Inflammatory macrophage treated with lipopolysaccharide for 1 hour (primary cell): ENCODE results near the gene RAB3D.
A peak's percentile ranks its signal among the peaks of the same experiment; 100 is the strongest.
"Not testable (repeated sequence)": the region's sequence is repeated elsewhere in the genome, so short reads cannot be mapped to it uniquely, and the experiment has no call there.

Source experiments
- DNase-seq, 2 donors: peaks; one replicate each; pipeline ENCODE4 v3.0.0-alpha.2; 2020 to 2022

The RAB3D gene

GRCh38 chr19:11339254-11340098, at the start of gene RAB3D:
TSS of gene RAB3D (minus strand) at chr19:11339657. CDS start at chr19:11337399, 2,258 bp downstream.
- DNase-seq = peak; percentile 81 to 94

- DNase-seq = peak in 1 of 2 donors; percentile 51
These were observed 47.9 kb upstream of the RAB3D start for GRCh38 chr19:11387162-11388034.

- DNase-seq = no peak
These were observed 45.3 kb upstream of the RAB3D start for GRCh38 chr19:11384778-11385129.

- no peak for DNase-seq
These were observed 44.2 kb upstream of the RAB3D start for GRCh38 chr19:11383706-11384048.

GRCh38 chr19:11382898-11383705, 43.6 kb upstream of the RAB3D start:
- DNase-seq = peak in 1 of 2 donors; percentile 69

GRCh38 chr19:11380653-11381537, 41.4 kb upstream of the RAB3D start:
- peak; percentile 93 to 95 for DNase-seq

- DNase-seq = no peak
These were observed 40.4 kb upstream of the RAB3D start for GRCh38 chr19:11379857-11380350.

GRCh38 chr19:11379269-11379845, 39.9 kb upstream of the RAB3D start:
- not testable (repeated sequence) for DNase-seq

- peak in 1 of 2 donors; percentile 35 for DNase-seq
These were observed 39.1 kb upstream of the RAB3D start for GRCh38 chr19:11378319-11379189.

- DNase-seq = no peak
These were observed 38.3 kb upstream of the RAB3D start for GRCh38 chr19:11377756-11378155.

GRCh38 chr19:11377237-11377636, 37.8 kb upstream of the RAB3D start:
- peak; percentile 63 to 68 for DNase-seq

- DNase-seq = peak in 1 of 2 donors; percentile 20
These were observed 35.9 kb upstream of the RAB3D start for GRCh38 chr19:11375143-11375948.

GRCh38 chr19:11374433-11375142, 35.1 kb upstream of the RAB3D start, which contains the start of gene SWSAP1:
TSS of gene SWSAP1 (plus strand) at chr19:11374666. CDS start at chr19:11374681, 15 bp downstream.
- peak; percentile 99 to 100 for DNase-seq

- no peak for DNase-seq
These were observed 34.5 kb upstream of the RAB3D start for GRCh38 chr19:11373885-11374432.

- no peak for DNase-seq
These were observed 33.9 kb upstream of the RAB3D start for GRCh38 chr19:11373166-11373884.

GRCh38 chr19:11370744-11371143, 31.3 kb upstream of the RAB3D start:
- DNase-seq = no peak

- DNase-seq = no peak
These were observed 28.1 kb upstream of the RAB3D start for GRCh38 chr19:11367528-11367927.
